ENCODE results near the gene IFNAR1. TPM values are rescaled to one million over a fixed set of nuclear protein-coding genes. Genes with fewer than 3 reads are reported as not detected.

IFNAR1 gene
- total and polyA plus RNA-seq, 9 donors: 20.6 to 47.9 (median 31.2) TPM

DNA sequence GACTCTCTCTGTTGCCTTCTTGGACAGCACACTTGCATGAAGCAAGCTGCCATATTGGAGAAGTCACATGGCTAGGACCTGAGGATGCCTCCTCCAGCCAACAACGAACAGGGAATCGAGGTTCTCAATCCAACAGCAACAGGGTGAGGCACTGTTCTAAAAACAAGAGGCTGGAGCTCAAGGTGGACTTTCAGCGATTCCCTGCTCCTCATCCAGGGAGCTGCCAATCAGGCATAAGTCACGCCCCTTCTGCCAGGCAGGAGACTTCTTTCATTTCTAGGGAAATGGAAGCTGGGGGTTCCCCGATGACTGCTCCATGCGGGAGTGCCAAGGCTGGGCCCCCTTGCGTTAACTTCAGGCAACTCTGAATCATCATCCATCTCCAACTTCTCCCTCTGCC, 22.7 kb upstream of the IFNAR1 start:
- no peak overlapping the region for H3K4me3 ChIP-seq
- no peak for TF ChIP-seq EP300 (IDR thresholded peaks at IDR 0.05)
- TF ChIP-seq, protein P1, sequence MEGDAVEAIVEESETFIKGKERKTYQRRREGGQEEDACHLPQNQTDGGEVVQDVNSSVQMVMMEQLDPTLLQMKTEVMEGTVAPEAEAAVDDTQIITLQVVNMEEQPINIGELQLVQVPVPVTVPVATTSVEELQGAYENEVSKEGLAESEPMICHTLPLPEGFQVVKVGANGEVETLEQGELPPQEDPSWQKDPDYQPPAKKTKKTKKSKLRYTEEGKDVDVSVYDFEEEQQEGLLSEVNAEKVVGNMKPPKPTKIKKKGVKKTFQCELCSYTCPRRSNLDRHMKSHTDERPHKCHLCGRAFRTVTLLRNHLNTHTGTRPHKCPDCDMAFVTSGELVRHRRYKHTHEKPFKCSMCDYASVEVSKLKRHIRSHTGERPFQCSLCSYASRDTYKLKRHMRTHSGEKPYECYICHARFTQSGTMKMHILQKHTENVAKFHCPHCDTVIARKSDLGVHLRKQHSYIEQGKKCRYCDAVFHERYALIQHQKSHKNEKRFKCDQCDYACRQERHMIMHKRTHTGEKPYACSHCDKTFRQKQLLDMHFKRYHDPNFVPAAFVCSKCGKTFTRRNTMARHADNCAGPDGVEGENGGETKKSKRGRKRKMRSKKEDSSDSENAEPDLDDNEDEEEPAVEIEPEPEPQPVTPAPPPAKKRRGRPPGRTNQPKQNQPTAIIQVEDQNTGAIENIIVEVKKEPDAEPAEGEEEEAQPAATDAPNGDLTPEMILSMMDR (IDR thresholded peaks at IDR 0.05): no peak
- H3K27ac ChIP-seq: no peak overlapping the region
- H3K36me3 ChIP-seq: no peaks in the 10 kb centered on the region
- intact Hi-C loops (cut with DNase I): no loop called here
- H3K9me3 ChIP-seq: no peaks in the 10 kb centered on the region
- 89 to 91% (median 89%) methylated on average over 7 of the region's 7 CpGs for WGBS, 3 donors
- peaks cover 4% of the 10 kb centered on the region for H3K4me1 ChIP-seq (ENCODE audit: insufficient read depth)
- no peak for DNase-seq
- H3K27me3 ChIP-seq: no peaks in the 10 kb centered on the region

DNA sequence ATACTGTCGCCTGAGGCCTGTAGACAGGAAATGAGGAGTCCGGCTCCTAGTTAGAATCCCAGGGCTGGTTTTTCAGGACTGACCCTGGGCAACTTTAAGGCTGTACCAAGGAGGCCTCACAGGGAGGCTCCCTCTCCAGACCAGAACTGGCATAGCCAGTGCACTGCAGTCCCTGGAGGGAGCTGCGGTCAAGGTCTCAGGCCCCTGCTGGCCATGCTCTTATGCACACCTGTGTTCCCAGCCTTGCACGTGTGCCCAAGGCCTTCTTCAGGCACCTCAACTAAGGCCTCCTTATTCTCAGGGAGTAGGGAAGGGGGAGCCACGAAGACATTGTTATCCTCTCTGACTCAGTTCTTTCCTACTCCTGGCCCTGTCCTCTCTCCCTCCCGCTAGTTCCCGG, 22.0 kb upstream of the IFNAR1 start:
- Histone ChIP-seq H3K4me1 (ENCODE audit: insufficient read depth) (peaks cover 4% of the 10 kb centered on the region), H3K9me3 (no peaks in the 10 kb centered on the region), H3K27ac (no peak overlapping the region), H3K4me3 (no peak overlapping the region), H3K36me3 (no peaks in the 10 kb centered on the region), H3K27me3 (no peaks in the 10 kb centered on the region)
- DNase-seq: no peak
- TF ChIP-seq EP300 (IDR thresholded peaks at IDR 0.05) (no peak), POLR2A (IDR thresholded peaks at IDR 0.05) (no peak)
- TF ChIP-seq, protein P1 (IDR thresholded peaks at IDR 0.05): no peak
- WGBS, 3 donors: 78 to 91% (median 82%) methylated on average over 7 of the region's 7 CpGs
- intact Hi-C loops (cut with DNase I): no loop called here

DNA sequence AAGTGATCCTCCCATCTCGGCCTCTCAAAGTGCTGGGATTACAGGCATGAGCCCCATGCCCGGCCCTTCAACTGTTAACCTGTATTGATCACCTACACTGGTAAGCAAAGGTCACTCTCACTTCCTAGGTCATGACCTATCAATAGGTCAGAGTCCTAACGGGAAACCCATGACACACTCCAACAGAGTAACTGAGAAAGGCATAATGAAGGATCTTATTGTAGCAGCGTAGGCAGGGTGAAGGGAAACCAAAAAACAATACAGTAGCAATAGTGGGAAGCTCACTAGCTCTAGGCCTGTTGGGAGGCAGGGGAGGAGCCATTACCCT, 19.5 kb upstream of the IFNAR1 start:
- intact Hi-C loops (cut with DNase I): no loop called here
- Histone ChIP-seq H3K9me3 (no peaks in the 10 kb centered on the region), H3K4me1 (ENCODE audit: insufficient read depth) (peaks cover 7% of the 10 kb centered on the region), H3K4me3 (no peak overlapping the region), H3K36me3 (no peaks in the 10 kb centered on the region), H3K27ac (no peak overlapping the region), H3K27me3 (no peaks in the 10 kb centered on the region)
- TF ChIP-seq, protein P1 (IDR thresholded peaks at IDR 0.05): no peak
- TF ChIP-seq EP300 (IDR thresholded peaks at IDR 0.05) (no peak), POLR2A (IDR thresholded peaks at IDR 0.05) (no peak)
- no peak for DNase-seq
- 95 to 97% (median 96%) methylated on average over 4 of the region's 4 CpGs for WGBS, 3 donors

DNA sequence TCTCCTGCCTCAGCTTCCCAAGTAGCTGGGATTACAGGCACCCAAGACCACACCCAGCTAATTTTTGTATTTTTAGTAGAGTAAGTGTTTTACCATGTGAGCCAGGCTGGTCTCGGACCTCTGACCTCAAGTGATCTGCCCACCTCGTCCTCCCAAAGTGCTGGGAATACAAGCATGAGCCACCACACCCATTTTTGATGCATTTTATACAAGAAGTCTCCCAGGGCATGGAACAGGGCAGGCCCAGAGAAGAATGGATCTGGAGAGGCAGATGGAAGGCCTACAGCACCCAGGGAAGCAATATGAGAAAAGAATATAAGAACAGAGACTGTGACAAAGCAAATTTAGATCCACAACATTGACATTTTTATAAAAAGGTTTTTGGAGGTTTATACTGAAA, 18.8 kb upstream of the IFNAR1 start:
- TF ChIP-seq, protein P1 (IDR thresholded peaks at IDR 0.05): no peak
- no peaks in the 10 kb centered on the region for H3K9me3 ChIP-seq

More for the DNA sequence above, 18.8 kb upstream of the IFNAR1 start:
- intact Hi-C loops (cut with DNase I): no loop called here
- no peak overlapping the region for H3K27ac ChIP-seq
- DNase-seq: no peak
- no peaks in the 10 kb centered on the region for H3K27me3 ChIP-seq
- peaks cover 7% of the 10 kb centered on the region for H3K4me1 ChIP-seq (ENCODE audit: insufficient read depth)
- H3K4me3 ChIP-seq: no peak overlapping the region
- H3K36me3 ChIP-seq: no peaks in the 10 kb centered on the region
- 90 to 95% (median 94%) methylated on average over 2 of the region's 2 CpGs for WGBS, 3 donors
